ENCODE measurements around the gene P3H3.

- TF ChIP-seq CTCF (IDR thresholded peaks at IDR 0.05) (no peak), POLR2A (IDR thresholded peaks at IDR 0.05) (no peak)
These were observed 3.3 kb downstream of the P3H3 start for GRCh38 chr12:6831450-6831995.

All from esophagus squamous epithelium (tissue), 4 donors.